G401 (cell line): Measurements from ENCODE around the gene SLC6A16. TPM values are rescaled to one million over a fixed set of nuclear protein-coding genes. Genes with fewer than 3 reads are reported as not detected.
"Not testable (repeated sequence)": the region's sequence is repeated elsewhere in the genome, so short reads cannot be mapped to it uniquely, and the experiment has no call there.

ENCODE experiments used
- DNase-seq: peaks from one replicate; pipeline ENCODE4 v3.0.0-alpha.2; 2015; ENCODE audit warnings: low spot score
- in situ Hi-C: cut with HindIII; loops from 2 replicates; pipeline ENCODE4 v1.10.0; 2016; ENCODE audit warnings: low sequenced_read_pairs, mixed read lengths
- total RNA-seq: library from RNA; depleted of rRNA; stranded (reverse); fragments of >200 nt; shearing (Covaris generic); gene quantifications from 2 replicates; pipeline ENCODE4 v1.2.3, GENCODE V29; 2014

SLC6A16 gene
- total RNA-seq, 1 experiment from 2014 or later: not detected

- DNase-seq: no peak
- in situ Hi-C loops: no loop called here
Measured at GRCh38 chr19:49290517-49290916, 34.5 kb downstream of the SLC6A16 start.

GRCh38 chr19:49289286-49289685 is 35.7 kb downstream of the SLC6A16 start:
- DNase-seq, in situ Hi-C loops: not testable (repeated sequence)

- DNase-seq, in situ Hi-C loops: not testable (repeated sequence)
Measured at GRCh38 chr19:49288205-49288604, 36.8 kb downstream of the SLC6A16 start.

- no peak for DNase-seq
- in situ Hi-C loops: no loop called here
Measured at GRCh38 chr19:49287141-49287770, 37.7 kb downstream of the SLC6A16 start.

GRCh38 chr19:49282184-49282583 is 42.8 kb downstream of the SLC6A16 start:
- in situ Hi-C loops: no loop called here
- no peak for DNase-seq

- in situ Hi-C loops: no loop called here
- DNase-seq: no peak
Measured at GRCh38 chr19:49272204-49272603, 52.8 kb downstream of the SLC6A16 start.

GRCh38 chr19:49271080-49271753 is 53.8 kb downstream of the SLC6A16 start:
- in situ Hi-C loops: no loop called here
- no peak for DNase-seq

GRCh38 chr19:49266409-49266808 is 58.6 kb downstream of the SLC6A16 start:
- DNase-seq: peak; percentile 11
- in situ Hi-C loops: loop anchor here (10.0 kb wide), 1 partner anchor 58 kb away; the partner anchor contains the start of gene SLC6A16

- no peak for DNase-seq
- in situ Hi-C loops: loop anchor here (10.0 kb wide), 1 partner anchor 61 kb away; the partner anchor contains the start of gene SLC6A16
Measured at GRCh38 chr19:49264258-49264657, 60.7 kb downstream of the SLC6A16 start.

GRCh38 chr19:49261602-49262001 is 63.4 kb downstream of the SLC6A16 start:
- in situ Hi-C loops: loop anchor here (10.0 kb wide), 1 partner anchor 63 kb away; the partner anchor contains the start of gene SLC6A16
- no peak for DNase-seq

- no peak for DNase-seq
- in situ Hi-C loops: no loop called here
Measured at GRCh38 chr19:49256691-49257090, 68.3 kb downstream of the SLC6A16 start.

- DNase-seq: no peak
- in situ Hi-C loops: no loop called here
Measured at GRCh38 chr19:49255674-49256073, 69.3 kb downstream of the SLC6A16 start.

- in situ Hi-C loops: no loop called here
- no peak for DNase-seq
Measured at GRCh38 chr19:49249933-49250332, 75.1 kb downstream of the SLC6A16 start.

GRCh38 chr19:49247676-49248075 is 77.3 kb downstream of the SLC6A16 start:
- in situ Hi-C loops: no loop called here
- no peak for DNase-seq

GRCh38 chr19:49244256-49244655 is 80.7 kb downstream of the SLC6A16 start:
- in situ Hi-C loops: no loop called here
- DNase-seq: no peak

- DNase-seq: no peak
- in situ Hi-C loops: no loop called here
Measured at GRCh38 chr19:49243726-49244125, 81.3 kb downstream of the SLC6A16 start.

GRCh38 chr19:49243129-49243528 is 81.9 kb downstream of the SLC6A16 start:
- no peak for DNase-seq
- in situ Hi-C loops: no loop called here

GRCh38 chr19:49241769-49242168 is 83.2 kb downstream of the SLC6A16 start:
- in situ Hi-C loops: no loop called here
- no peak for DNase-seq
